OCI-LY1 (cell line): ENCODE data around the gene PRR33.

Source experiments
- CTCF ChIP-seq: fragments of 200-600 bp; sonication (generic), shearing (Covaris generic); IDR thresholded peaks from 2 replicates; pipeline ENCODE4 v1.5.1; 2017; ENCODE audit warnings: mild to moderate bottlenecking, antibody characterized with exemption, low read length, moderate library complexity, mixed read lengths
- EZH2 ChIP-seq: fragments of 200-600 bp; sonication (generic), shearing (Covaris generic); IDR thresholded peaks from 2 replicates; pipeline ENCODE4 v1.8.0; 2017; ENCODE audit warnings: borderline replicate concordance, mixed run types, mild to moderate bottlenecking, antibody characterized with exemption, low read length, moderate library complexity, mixed read lengths

- no peak for TF ChIP-seq CTCF
- TF ChIP-seq EZH2 = no peak
Measured at GRCh38 chr11:1838426-1839144, 53.1 kb downstream of the PRR33 start, which contains the start of gene TNNI2.
